SJSA1 (cell line): ENCODE measurements around the gene NUP35. TPM values are rescaled to one million over a fixed set of nuclear protein-coding genes. Genes with fewer than 3 reads are reported as not detected.
A peak's percentile ranks its signal among the peaks of the same experiment; 100 is the strongest.
"Not testable (repeated sequence)": the region's sequence is repeated elsewhere in the genome, so short reads cannot be mapped to it uniquely, and the experiment has no call there.

ENCODE experiments used
- DNase-seq, 2 experiments: peaks; one replicate each; pipeline ENCODE4 v3.0.0-alpha.2; 2015 to 2020; ENCODE audit warnings: low spot score in 2 of 2, low read depth in 1 of 2
- H3K27ac ChIP-seq: fragments of 250-450 bp; sonication (Bioruptor Pico); 2 replicates; pipeline ENCODE4 v1.5.1; 2020; ENCODE audit warnings: mild to moderate bottlenecking, moderate library complexity
- H3K27me3 ChIP-seq: fragments of 250-450 bp; sonication (Bioruptor Pico); replicated peaks from 2 replicates; pipeline ENCODE4 v1.5.1; 2020; ENCODE audit warnings: mild to moderate bottlenecking, moderate library complexity
- H3K36me3 ChIP-seq: fragments of 250-450 bp; sonication (Bioruptor Pico); 2 replicates; pipeline ENCODE4 v1.5.1; 2020; ENCODE audit warnings: mild to moderate bottlenecking
- H3K4me1 ChIP-seq: fragments of 250-450 bp; sonication (Bioruptor Pico); replicated peaks from 2 replicates; pipeline ENCODE4 v1.6.1; 2021; ENCODE audit warnings: mild to moderate bottlenecking
- H3K4me3 ChIP-seq: fragments of 250-450 bp; sonication (Bioruptor Pico); 2 replicates; pipeline ENCODE4 v1.5.1; 2020; ENCODE audit warnings: mild to moderate bottlenecking
- H3K9me3 ChIP-seq: fragments of 250-450 bp; sonication (Bioruptor Pico); replicated peaks from 2 replicates; pipeline ENCODE4 v1.5.1; 2020; ENCODE audit warnings: mild to moderate bottlenecking
- total RNA-seq: library from RNA; depleted of rRNA; stranded (reverse); fragments of >200 nt; shearing (Covaris generic); gene quantifications from 2 replicates; pipeline ENCODE4 v1.2.3, GENCODE V29; 2014

Gene NUP35
- total RNA-seq, 1 experiment from 2014 or later = 47.8 TPM

GRCh38 chr2:183112577-183112976 is 11.7 kb upstream of the NUP35 start:
- Histone ChIP-seq H3K36me3 (no peaks in the 10 kb centered on the region), H3K9me3 (no peaks in the 10 kb centered on the region), H3K27ac (no peak overlapping the region), H3K4me3 (no peak overlapping the region), H3K4me1 (no peaks in the 10 kb centered on the region), H3K27me3 (no peaks in the 10 kb centered on the region)
- DNase-seq = no peak

- no peaks in the 10 kb centered on the region for H3K4me1 ChIP-seq
- no peak for DNase-seq
- H3K27ac ChIP-seq = no peak overlapping the region
- H3K4me3 ChIP-seq = no peak overlapping the region
- no peaks in the 10 kb centered on the region for H3K9me3 ChIP-seq
- no peaks in the 10 kb centered on the region for H3K27me3 ChIP-seq
- no peaks in the 10 kb centered on the region for H3K36me3 ChIP-seq
These were observed 10.6 kb upstream of the NUP35 start for GRCh38 chr2:183113630-183114029.

GRCh38 chr2:183117226-183117625 is 7.0 kb upstream of the NUP35 start:
- H3K4me3 ChIP-seq = no peak overlapping the region
- no peak overlapping the region for H3K27ac ChIP-seq
- H3K36me3 ChIP-seq = no peaks in the 10 kb centered on the region
- DNase-seq = no peak
- no peaks in the 10 kb centered on the region for H3K9me3 ChIP-seq
- H3K4me1 ChIP-seq = no peaks in the 10 kb centered on the region
- H3K27me3 ChIP-seq = no peaks in the 10 kb centered on the region

- peaks cover 6% of the 10 kb centered on the region for H3K4me1 ChIP-seq
- H3K27ac ChIP-seq = peak overlapping the region; percentile 89; the same call in 1 of the 2 replicates
- no peaks in the 10 kb centered on the region for H3K9me3 ChIP-seq
- DNase-seq = no peak
- H3K4me3 ChIP-seq = peak overlapping the region; percentile 79
- 0 out of 2 replicates have a peak, but pooled peaks cover 7% of the 10 kb centered on the region for H3K36me3 ChIP-seq
- no peaks in the 10 kb centered on the region for H3K27me3 ChIP-seq
These were observed 905 bp upstream of the NUP35 start for GRCh38 chr2:183123117-183123958.

- Histone ChIP-seq H3K27ac (peak overlapping the region; percentile 89), H3K27me3 (no peaks in the 10 kb centered on the region), H3K4me3 (peak overlapping the region; percentile 79), H3K9me3 (no peaks in the 10 kb centered on the region), H3K36me3 (peaks cover 11% of the 10 kb centered on the region), H3K4me1 (peaks cover 6% of the 10 kb centered on the region)
- DNase-seq = no peak
These were observed 353 bp upstream of the NUP35 start for GRCh38 chr2:183123959-183124221.

- Histone ChIP-seq H3K27me3 (no peaks in the 10 kb centered on the region), H3K36me3 (peaks cover 20% of the 10 kb centered on the region), H3K27ac (no peak overlapping the region), H3K9me3 (no peaks in the 10 kb centered on the region), H3K4me3 (peak overlapping the region; percentile 79), H3K4me1 (peaks cover 6% of the 10 kb centered on the region)
- no peak for DNase-seq
These were observed 663 bp downstream of the NUP35 start for GRCh38 chr2:183124957-183125255.

- Histone ChIP-seq H3K4me1 (peaks cover 6% of the 10 kb centered on the region), H3K4me3 (peak overlapping the region; percentile 35), H3K9me3 (no peaks in the 10 kb centered on the region), H3K36me3 (peaks cover 25% of the 10 kb centered on the region), H3K27me3 (no peaks in the 10 kb centered on the region), H3K27ac (no peak overlapping the region)
- DNase-seq = peak in 1 of 2 experiments; percentile 7
These were observed 1.6 kb downstream of the NUP35 start for GRCh38 chr2:183125659-183126341.

GRCh38 chr2:183126635-183127034 is 2.4 kb downstream of the NUP35 start:
- no peak overlapping the region for H3K27ac ChIP-seq
- no peak for DNase-seq

GRCh38 chr2:183134016-183134415 is 9.8 kb downstream of the NUP35 start:
- Histone ChIP-seq H3K27ac (no peak overlapping the region), H3K27me3 (no peaks in the 10 kb centered on the region), H3K4me1 (no peaks in the 10 kb centered on the region), H3K36me3 (peaks cover 41% of the 10 kb centered on the region), H3K4me3 (no peak overlapping the region), H3K9me3 (no peaks in the 10 kb centered on the region)
- DNase-seq = no peak

More at GRCh38 chr2:183126635-183127034, 2.4 kb downstream of the NUP35 start:
- H3K9me3 ChIP-seq = no peaks in the 10 kb centered on the region
- H3K4me3 ChIP-seq = no peak overlapping the region
- H3K4me1 ChIP-seq = peaks cover 6% of the 10 kb centered on the region
- peaks cover 32% of the 10 kb centered on the region for H3K36me3 ChIP-seq
- H3K27me3 ChIP-seq = no peaks in the 10 kb centered on the region

GRCh38 chr2:183148955-183149354 is 24.7 kb downstream of the NUP35 start:
- peak overlapping the region; percentile 75 for H3K27ac ChIP-seq
- no peaks in the 10 kb centered on the region for H3K27me3 ChIP-seq
- peaks cover 38% of the 10 kb centered on the region for H3K36me3 ChIP-seq
- peak in 1 of 2 experiments; percentile 14 for DNase-seq
- no peak overlapping the region for H3K4me3 ChIP-seq
- no peaks in the 10 kb centered on the region; the same call in 1 of the 2 replicates for H3K9me3 ChIP-seq
- peaks cover 24% of the 10 kb centered on the region for H3K4me1 ChIP-seq

GRCh38 chr2:183149489-183149888 is 25.2 kb downstream of the NUP35 start:
- DNase-seq = peak; percentile 55 to 71
- Histone ChIP-seq H3K4me1 (peaks cover 24% of the 10 kb centered on the region), H3K9me3 (no peaks in the 10 kb centered on the region), H3K36me3 (peaks cover 36% of the 10 kb centered on the region), H3K27me3 (no peaks in the 10 kb centered on the region), H3K4me3 (no peak overlapping the region), H3K27ac (peak overlapping the region; percentile 75)

GRCh38 chr2:183152280-183152679 is 28.0 kb downstream of the NUP35 start:
- H3K9me3 ChIP-seq, H3K27me3 ChIP-seq, H3K4me3 ChIP-seq, H3K27ac ChIP-seq, DNase-seq: not testable (repeated sequence)
- Histone ChIP-seq H3K4me1 (peaks cover 24% of the 10 kb centered on the region), H3K36me3 (peaks cover 36% of the 10 kb centered on the region)

- H3K36me3 ChIP-seq = peaks cover 38% of the 10 kb centered on the region
- no peaks in the 10 kb centered on the region for H3K27me3 ChIP-seq
- no peak overlapping the region for H3K27ac ChIP-seq
- no peak overlapping the region for H3K4me3 ChIP-seq
- DNase-seq = no peak
- H3K9me3 ChIP-seq = no peaks in the 10 kb centered on the region
- H3K4me1 ChIP-seq = peaks cover 19% of the 10 kb centered on the region
These were observed 29.7 kb downstream of the NUP35 start for GRCh38 chr2:183153967-183154366.

GRCh38 chr2:183154772-183155171 is 30.5 kb downstream of the NUP35 start:
- H3K9me3 ChIP-seq, H3K4me3 ChIP-seq, H3K27ac ChIP-seq, H3K27me3 ChIP-seq, DNase-seq: not testable (repeated sequence)
- peaks cover 38% of the 10 kb centered on the region for H3K36me3 ChIP-seq
- H3K4me1 ChIP-seq = peaks cover 17% of the 10 kb centered on the region
